Measurements from ENCODE around the gene ZKSCAN5.
A peak's percentile ranks its signal among the peaks of the same experiment; 100 is the strongest.

ZKSCAN5 gene

DNA sequence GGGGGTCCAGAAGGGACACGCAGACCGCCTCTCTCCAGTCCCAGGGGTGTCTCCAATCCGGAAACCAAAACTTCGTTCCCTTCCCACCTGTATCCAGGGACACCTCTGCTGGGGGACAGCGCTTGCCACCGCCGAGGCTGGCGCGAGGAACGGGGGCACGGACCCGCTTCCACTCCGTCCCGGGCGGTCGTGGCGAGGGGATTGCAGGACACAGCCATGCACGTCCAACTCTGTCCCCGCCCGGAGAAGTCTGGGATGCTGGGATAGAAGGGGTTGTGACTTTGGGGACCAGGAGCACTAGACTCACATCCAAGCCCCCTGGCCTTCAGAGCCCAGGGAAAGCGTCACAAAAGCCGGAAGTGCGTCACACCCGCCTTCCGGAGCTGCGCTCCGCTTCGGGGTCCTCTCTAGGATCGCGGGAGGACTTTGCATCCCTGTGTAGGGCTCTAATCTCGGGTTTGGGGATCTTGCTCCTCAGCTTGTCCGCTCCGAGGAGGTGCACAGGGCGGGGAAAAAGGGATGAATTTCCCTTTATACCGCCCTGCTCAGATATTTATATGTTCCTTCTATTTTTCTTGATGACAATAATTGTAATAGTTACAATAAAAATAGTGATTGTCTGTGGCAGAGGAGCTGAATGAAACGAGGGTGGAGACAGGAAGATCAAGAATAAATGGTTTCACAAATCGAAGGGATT, 47.5 kb downstream of the ZKSCAN5 start, which contains the start of gene FAM200A:
TSS of gene FAM200A (minus strand) at position 348 of the 697 bp plus-strand sequence. CDS start 3,707 bp downstream, outside the sequence.
- H3K27ac Mint-ChIP-seq: peak within 1 kb of the TSS; percentile 82 to 88 (median 84)
- TF ChIP-seq CTCF (IDR thresholded peaks at IDR 0.05; ENCODE audit: unreplicated experiment in 3 of 3): no peak
- H3K4me3 Mint-ChIP-seq: peak within 1 kb of the TSS; percentile 96
- peaks cover 15% of the 10 kb centered on the region for H3K4me1 Mint-ChIP-seq
- no peaks in the 10 kb centered on the region for H3K27me3 Mint-ChIP-seq (ENCODE audit: low read depth)
- peaks cover 66% of the 10 kb centered on the region for H3K36me3 Mint-ChIP-seq (ENCODE audit: low read depth)
- H3K9me3 Mint-ChIP-seq: peaks cover 16% of the 10 kb centered on the region

GRCh38 chr7:99553039-99553438, 48.6 kb downstream of the ZKSCAN5 start:
- H3K4me3 Mint-ChIP-seq: peak overlapping the region; percentile 73 to 96 (median 73)
- TF ChIP-seq CTCF (IDR thresholded peaks at IDR 0.05; ENCODE audit: unreplicated experiment in 3 of 3): no peak
- no peaks in the 10 kb centered on the region for H3K27me3 Mint-ChIP-seq (ENCODE audit: low read depth)
- peak overlapping the region in 1 of 3 experiments; percentile 84 for H3K27ac Mint-ChIP-seq
- peaks cover 55% of the 10 kb centered on the region for H3K36me3 Mint-ChIP-seq (ENCODE audit: low read depth)
- peaks cover 24% of the 10 kb centered on the region for H3K4me1 Mint-ChIP-seq
- H3K9me3 Mint-ChIP-seq: peaks cover 13% of the 10 kb centered on the region

DNA sequence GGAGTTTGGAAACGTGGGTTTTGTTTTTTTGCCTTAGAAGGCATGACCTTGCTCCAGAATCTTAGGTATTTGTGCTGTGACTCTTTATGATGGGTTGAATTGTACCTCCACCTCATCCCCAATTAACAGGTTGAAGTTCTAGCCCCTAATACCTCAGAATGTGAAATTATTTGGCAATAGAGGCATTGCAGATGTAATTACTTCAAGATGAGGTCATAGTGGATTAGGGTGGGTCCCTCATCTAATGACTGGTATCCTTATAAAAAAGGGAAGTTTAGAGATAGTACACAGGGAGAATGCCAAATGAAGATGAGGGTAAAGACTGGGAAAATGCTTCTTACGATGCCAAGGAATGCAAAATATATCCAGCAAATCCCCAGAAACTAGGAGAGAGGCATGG, 50.5 kb downstream of the ZKSCAN5 start:
- H3K9me3 Mint-ChIP-seq: peaks cover 4% of the 10 kb centered on the region
- no peak overlapping the region for H3K27ac Mint-ChIP-seq
- H3K27me3 Mint-ChIP-seq (ENCODE audit: low read depth): no peaks in the 10 kb centered on the region
- H3K36me3 Mint-ChIP-seq (ENCODE audit: low read depth): peaks cover 38% of the 10 kb centered on the region
- H3K4me1 Mint-ChIP-seq: peaks cover 26% of the 10 kb centered on the region
- no peak for TF ChIP-seq CTCF (IDR thresholded peaks at IDR 0.05; ENCODE audit: unreplicated experiment in 3 of 3)
- peak overlapping the region; percentile 9 to 72 (median 54) for H3K4me3 Mint-ChIP-seq

DNA sequence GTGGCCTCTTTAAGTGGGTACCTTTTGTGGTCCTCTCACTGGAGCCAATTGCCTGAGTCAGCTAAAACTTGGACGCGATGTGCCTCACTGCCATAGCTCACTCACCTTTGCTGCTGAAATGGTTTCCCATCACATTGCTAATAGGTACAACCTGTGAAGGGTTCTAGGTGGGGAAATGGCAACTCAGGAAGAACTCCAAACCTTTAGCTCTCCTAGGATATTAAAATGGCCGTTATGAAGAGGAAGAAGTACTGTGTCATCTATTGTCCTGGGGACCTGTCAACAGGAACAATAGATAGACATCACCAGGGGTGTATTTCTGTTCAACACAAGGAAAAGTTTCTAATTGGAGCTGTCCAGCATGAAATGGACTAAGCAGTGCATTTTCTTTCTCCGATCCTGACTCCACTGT, 52.7 kb downstream of the ZKSCAN5 start:
- Mint-ChIP-seq H3K27ac (peak overlapping the region; percentile 90 to 99 (median 97)), H3K36me3 (ENCODE audit: low read depth) (peaks cover 36% of the 10 kb centered on the region), H3K4me3 (peak overlapping the region; percentile 95 to 98 (median 97)), H3K4me1 (peaks cover 29% of the 10 kb centered on the region), H3K27me3 (ENCODE audit: low read depth) (no peaks in the 10 kb centered on the region), H3K9me3 (no peaks in the 10 kb centered on the region)
- TF ChIP-seq CTCF (IDR thresholded peaks at IDR 0.05; ENCODE audit: unreplicated experiment in 3 of 3): no peak

- TF ChIP-seq CTCF (IDR thresholded peaks at IDR 0.05; ENCODE audit: unreplicated experiment in 3 of 3): no peak
- peaks cover 24% of the 10 kb centered on the region for H3K4me1 Mint-ChIP-seq
- peak overlapping the region; percentile 95 to 98 (median 97) for H3K4me3 Mint-ChIP-seq
- H3K27ac Mint-ChIP-seq: peak overlapping the region; percentile 90 to 99 (median 97)
- H3K27me3 Mint-ChIP-seq (ENCODE audit: low read depth): no peaks in the 10 kb centered on the region
- H3K9me3 Mint-ChIP-seq: no peaks in the 10 kb centered on the region
- H3K36me3 Mint-ChIP-seq (ENCODE audit: low read depth): peaks cover 43% of the 10 kb centered on the region
Observed at GRCh38 chr7:99557940-99558305, 53.5 kb downstream of the ZKSCAN5 start.
